ENCODE measurements around the gene DENND4C. TPM values are rescaled to one million over a fixed set of nuclear protein-coding genes. Genes with fewer than 3 reads are reported as not detected.
"Not testable (repeated sequence)": the region's sequence is repeated elsewhere in the genome, so short reads cannot be mapped to it uniquely, and the experiment has no call there.

Gene DENND4C
- polyA plus RNA-seq, 2 of the 4 experiments (the other 2 are of a cell fraction) = 17.4 to 44.1 TPM

DNA sequence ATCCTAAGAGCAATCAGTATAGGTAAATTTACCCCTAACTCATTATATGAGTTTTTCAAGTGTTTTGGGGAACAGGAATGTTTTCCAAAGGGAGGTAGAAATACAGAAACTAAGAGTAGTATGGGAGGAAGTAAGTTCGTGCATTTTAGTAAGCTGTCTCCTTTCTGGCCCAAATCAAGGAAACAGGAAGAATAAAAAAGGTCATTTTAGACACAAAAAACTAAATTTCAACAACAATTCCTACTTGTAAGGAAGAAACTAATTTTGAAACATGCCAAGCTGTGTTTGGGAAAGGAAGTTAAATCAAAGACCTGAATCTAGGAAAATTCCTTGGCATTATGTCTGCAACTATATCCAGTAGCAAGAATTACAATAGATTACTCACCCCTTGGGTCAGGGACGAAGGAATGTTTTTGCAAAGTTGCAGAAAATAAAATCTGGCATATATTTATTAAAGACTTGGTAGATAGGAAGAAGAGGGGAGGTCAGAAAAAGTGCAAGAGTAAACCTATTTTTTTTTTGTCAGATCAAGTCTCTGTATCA, 156.1 kb downstream of the DENND4C start:
- no peaks in the 10 kb centered on the region for H3K9me3 ChIP-seq
- 52% methylated on average over 2 of the region's 2 CpGs for WGBS (ENCODE audit: missing lambda C conversion rate)
- no peak overlapping the region for H3K4me2 ChIP-seq
- no peak for TF ChIP-seq RCOR1 (IDR thresholded peaks at IDR 0.05; ENCODE audit: low read depth, low read length)
- TF ChIP-seq MAFK (IDR thresholded peaks at IDR 0.05; ENCODE audit: partially characterized antibody) = peak; percentile 36
- FAIRE-seq (no peak), ATAC-seq (no peak), DNase-seq (ENCODE audit: low read depth in 1 of 2, low spot score in 1 of 2) (no peak)
- POLR2A ChIA-PET = no interaction called here
- H3K4me1 ChIP-seq = no peaks in the 10 kb centered on the region; the same call in 2 of the 3 replicates
- CTCF ChIA-PET = no interaction called here
- no peak overlapping the region for H3K4me3 ChIP-seq
- H3K27ac ChIP-seq = no peak overlapping the region

DNA sequence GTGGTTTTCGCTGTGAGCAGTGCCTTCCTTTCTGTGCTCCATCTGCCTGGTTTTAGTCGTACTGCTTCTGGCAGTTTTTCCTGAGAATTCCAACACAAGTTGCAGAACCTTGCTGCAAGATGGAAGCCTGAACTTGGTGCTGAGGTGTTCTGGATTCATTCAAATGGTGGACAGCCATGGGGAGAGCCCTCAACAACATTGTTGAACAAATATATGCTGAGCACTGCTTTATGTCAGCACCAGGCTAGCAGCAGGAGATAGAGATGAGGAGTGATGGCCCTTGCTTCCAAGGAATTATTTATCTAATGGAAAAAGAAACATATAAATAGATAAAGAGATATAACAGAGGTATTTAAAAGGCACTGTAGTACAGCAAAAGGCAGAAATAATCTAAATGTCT, 156.8 kb downstream of the DENND4C start:
- TF ChIP-seq ZNF302 (CRISPR knock-in tag; IDR thresholded peaks at IDR 0.05) (no peak), SMC3 (IDR thresholded peaks at IDR 0.05) (no peak), ESRRA (IDR thresholded peaks at IDR 0.05; ENCODE audit: borderline replicate concordance, low read length) (no peak), CTCF (IDR thresholded peaks at IDR 0.05) (no peak), ZC3H11A (IDR thresholded peaks at IDR 0.05) (no peak), GATA3 (IDR thresholded peaks at IDR 0.05; ENCODE audit: borderline replicate concordance) (no peak), SREBF2 (IDR thresholded peaks at IDR 0.05) (no peak), EP300 (IDR thresholded peaks at IDR 0.05) (no peak), HEYL (CRISPR knock-in tag; IDR thresholded peaks at IDR 0.05) (no peak)
- TF ChIP-seq, protein P1, sequence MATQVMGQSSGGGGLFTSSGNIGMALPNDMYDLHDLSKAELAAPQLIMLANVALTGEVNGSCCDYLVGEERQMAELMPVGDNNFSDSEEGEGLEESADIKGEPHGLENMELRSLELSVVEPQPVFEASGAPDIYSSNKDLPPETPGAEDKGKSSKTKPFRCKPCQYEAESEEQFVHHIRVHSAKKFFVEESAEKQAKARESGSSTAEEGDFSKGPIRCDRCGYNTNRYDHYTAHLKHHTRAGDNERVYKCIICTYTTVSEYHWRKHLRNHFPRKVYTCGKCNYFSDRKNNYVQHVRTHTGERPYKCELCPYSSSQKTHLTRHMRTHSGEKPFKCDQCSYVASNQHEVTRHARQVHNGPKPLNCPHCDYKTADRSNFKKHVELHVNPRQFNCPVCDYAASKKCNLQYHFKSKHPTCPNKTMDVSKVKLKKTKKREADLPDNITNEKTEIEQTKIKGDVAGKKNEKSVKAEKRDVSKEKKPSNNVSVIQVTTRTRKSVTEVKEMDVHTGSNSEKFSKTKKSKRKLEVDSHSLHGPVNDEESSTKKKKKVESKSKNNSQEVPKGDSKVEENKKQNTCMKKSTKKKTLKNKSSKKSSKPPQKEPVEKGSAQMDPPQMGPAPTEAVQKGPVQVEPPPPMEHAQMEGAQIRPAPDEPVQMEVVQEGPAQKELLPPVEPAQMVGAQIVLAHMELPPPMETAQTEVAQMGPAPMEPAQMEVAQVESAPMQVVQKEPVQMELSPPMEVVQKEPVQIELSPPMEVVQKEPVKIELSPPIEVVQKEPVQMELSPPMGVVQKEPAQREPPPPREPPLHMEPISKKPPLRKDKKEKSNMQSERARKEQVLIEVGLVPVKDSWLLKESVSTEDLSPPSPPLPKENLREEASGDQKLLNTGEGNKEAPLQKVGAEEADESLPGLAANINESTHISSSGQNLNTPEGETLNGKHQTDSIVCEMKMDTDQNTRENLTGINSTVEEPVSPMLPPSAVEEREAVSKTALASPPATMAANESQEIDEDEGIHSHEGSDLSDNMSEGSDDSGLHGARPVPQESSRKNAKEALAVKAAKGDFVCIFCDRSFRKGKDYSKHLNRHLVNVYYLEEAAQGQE (IDR thresholded peaks at IDR 0.05) = no peak
- TF ChIP-seq, protein P2, sequence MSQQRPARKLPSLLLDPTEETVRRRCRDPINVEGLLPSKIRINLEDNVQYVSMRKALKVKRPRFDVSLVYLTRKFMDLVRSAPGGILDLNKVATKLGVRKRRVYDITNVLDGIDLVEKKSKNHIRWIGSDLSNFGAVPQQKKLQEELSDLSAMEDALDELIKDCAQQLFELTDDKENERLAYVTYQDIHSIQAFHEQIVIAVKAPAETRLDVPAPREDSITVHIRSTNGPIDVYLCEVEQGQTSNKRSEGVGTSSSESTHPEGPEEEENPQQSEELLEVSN (IDR thresholded peaks at IDR 0.05; ENCODE audit: borderline replicate concordance, low read depth) = no peak
- no peak overlapping the region for H3K4me2 ChIP-seq
- 63% methylated on average over 2 of the region's 2 CpGs for whole genome bisulfite sequencing (ENCODE audit: missing lambda C conversion rate)
- CTCF ChIA-PET = no interaction called here
- no peak overlapping the region for H3K27ac ChIP-seq
- POLR2A ChIA-PET = no interaction called here
- no peak for ATAC-seq
- no peak for FAIRE-seq
- H3K4me3 ChIP-seq = no peak overlapping the region
- H3K9me3 ChIP-seq = no peaks in the 10 kb centered on the region
- H3K4me1 ChIP-seq = no peaks in the 10 kb centered on the region
- DNase-seq (ENCODE audit: low read depth in 1 of 2, low spot score in 1 of 2) = no peak

GRCh38 chr9:19389539-19389938, 159.0 kb downstream of the DENND4C start:
- H3K4me1 ChIP-seq; H3K4me3 ChIP-seq; H3K9me3 ChIP-seq; ATAC-seq; DNase-seq (ENCODE audit: low read depth in 1 of 2, low spot score in 1 of 2); FAIRE-seq; H3K4me2 ChIP-seq; POLR2A ChIA-PET; H3K27ac ChIP-seq; CTCF ChIA-PET: not testable (repeated sequence)
- 67% methylated on average over 4 of the region's 4 CpGs for WGBS (ENCODE audit: missing lambda C conversion rate)

GRCh38 chr9:19397845-19398244, 167.4 kb downstream of the DENND4C start:
- FAIRE-seq (no peak), ATAC-seq (no peak), DNase-seq (ENCODE audit: low read depth in 1 of 2, low spot score in 1 of 2) (no peak)
- ChIA-PET CTCF (no interaction called here), POLR2A (no interaction called here)
- Histone ChIP-seq H3K4me3 (no peak overlapping the region), H3K4me2 (no peak overlapping the region), H3K27ac (no peak overlapping the region), H3K9me3 (no peaks in the 10 kb centered on the region), H3K4me1 (no peaks in the 10 kb centered on the region)
- WGBS (ENCODE audit: missing lambda C conversion rate) = 17% methylated on average over 1 of the region's 1 CpG
- no peak for TF ChIP-seq HEYL (CRISPR knock-in tag; IDR thresholded peaks at IDR 0.05)
- TF ChIP-seq NPAS2 (CRISPR knock-in tag; IDR thresholded peaks at IDR 0.05; ENCODE audit: borderline replicate concordance) = no peak
- no peak for TF ChIP-seq NFE2L2 (conservative IDR thresholded peaks at IDR 0.05; ENCODE audit: low read length)
- no peak for TF ChIP-seq PHF8 (IDR thresholded peaks at IDR 0.05; ENCODE audit: borderline replicate concordance, low read depth)
- no peak for TF ChIP-seq CEBPB (IDR thresholded peaks at IDR 0.05)
- TF ChIP-seq HOXA7 (CRISPR knock-in tag; IDR thresholded peaks at IDR 0.05) = no peak
- TF ChIP-seq, protein P2 (IDR thresholded peaks at IDR 0.05; ENCODE audit: borderline replicate concordance, low read depth) = no peak
- TF ChIP-seq ZC3H11A (IDR thresholded peaks at IDR 0.05) = no peak
- no peak for TF ChIP-seq CBX2 (IDR thresholded peaks at IDR 0.05; ENCODE audit: borderline replicate concordance, low read depth)
- no peak for TF ChIP-seq FOXS1 (CRISPR knock-in tag; IDR thresholded peaks at IDR 0.05)
- TF ChIP-seq ESRRA (IDR thresholded peaks at IDR 0.05; ENCODE audit: borderline replicate concordance, low read length) = no peak
- TF ChIP-seq EHMT2 (IDR thresholded peaks at IDR 0.05; ENCODE audit: low read depth) = no peak
- no peak for TF ChIP-seq MAFK (IDR thresholded peaks at IDR 0.05; ENCODE audit: partially characterized antibody)
- TF ChIP-seq, protein P3, sequence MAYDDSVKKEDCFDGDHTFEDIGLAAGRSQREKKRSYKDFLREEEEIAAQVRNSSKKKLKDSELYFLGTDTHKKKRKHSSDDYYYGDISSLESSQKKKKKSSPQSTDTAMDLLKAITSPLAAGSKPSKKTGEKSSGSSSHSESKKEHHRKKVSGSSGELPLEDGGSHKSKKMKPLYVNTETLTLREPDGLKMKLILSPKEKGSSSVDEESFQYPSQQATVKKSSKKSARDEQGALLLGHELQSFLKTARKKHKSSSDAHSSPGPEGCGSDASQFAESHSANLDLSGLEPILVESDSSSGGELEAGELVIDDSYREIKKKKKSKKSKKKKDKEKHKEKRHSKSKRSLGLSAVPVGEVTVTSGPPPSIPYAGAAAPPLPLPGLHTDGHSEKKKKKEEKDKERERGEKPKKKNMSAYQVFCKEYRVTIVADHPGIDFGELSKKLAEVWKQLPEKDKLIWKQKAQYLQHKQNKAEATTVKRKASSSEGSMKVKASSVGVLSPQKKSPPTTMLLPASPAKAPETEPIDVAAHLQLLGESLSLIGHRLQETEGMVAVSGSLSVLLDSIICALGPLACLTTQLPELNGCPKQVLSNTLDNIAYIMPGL (CRISPR knock-in tag; IDR thresholded peaks at IDR 0.05; ENCODE audit: borderline replicate concordance) = no peak
